ENCODE results near the gene NUP210.
"Not testable (repeated sequence)": the region's sequence is repeated elsewhere in the genome, so short reads cannot be mapped to it uniquely, and the experiment has no call there.

NUP210 gene

DNA sequence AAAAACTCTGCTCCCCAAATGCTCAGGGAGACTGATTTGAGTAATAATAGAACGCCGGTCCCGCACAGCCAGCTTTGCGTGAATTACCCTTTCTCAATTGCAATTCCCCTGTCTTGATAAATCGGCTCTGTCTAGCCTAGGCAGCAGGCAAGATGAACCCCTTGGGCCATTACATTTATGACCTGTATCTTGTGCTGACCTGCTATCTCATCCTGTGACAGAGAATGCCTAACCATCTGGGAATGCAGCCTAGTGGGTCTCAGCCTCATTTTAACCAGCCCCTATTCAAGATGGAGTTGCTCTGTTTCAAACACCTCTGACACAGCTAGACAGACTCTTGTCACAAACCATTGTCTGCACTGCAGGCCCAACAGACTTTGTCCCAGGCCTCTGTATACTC lies 13.8 kb upstream of the NUP210 start:
- TF ChIP-seq CTCF (IDR thresholded peaks at IDR 0.05; ENCODE audit: low read depth, low read length, missing control alignments), result no peak
- Histone ChIP-seq H3K27me3 (replicated peaks) (no peaks in the 10 kb centered on the region), H3K27ac (no peak overlapping the region), H3K36me3 (replicated peaks) (no peaks in the 10 kb centered on the region), H3K4me3 (ENCODE audit: low read depth, low read length) (no peak overlapping the region)
- no peak for DNase-seq
- in situ Hi-C loops (cut with HindIII; ENCODE audit: low pct_ligation_motif_present, low sequenced_read_pairs), result no loop called here

DNA sequence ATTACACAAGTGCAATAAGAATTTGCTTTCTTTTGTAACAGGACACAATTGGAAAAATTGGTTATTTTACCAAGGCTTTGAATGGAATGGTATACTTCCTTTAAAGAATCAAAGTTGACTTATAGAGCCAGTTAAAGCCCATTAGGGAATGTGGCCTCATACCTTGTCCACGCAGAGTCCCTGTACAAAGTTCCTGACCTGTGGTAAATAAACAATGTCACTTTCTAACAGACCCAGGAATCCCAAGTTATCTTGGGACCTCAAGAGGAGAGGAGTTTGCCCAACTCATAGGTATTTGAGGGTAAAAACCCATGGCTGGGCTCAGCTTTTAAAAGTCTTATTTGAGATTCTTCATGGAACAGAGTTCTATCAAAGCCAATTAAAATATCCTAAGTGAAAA lies 12.0 kb upstream of the NUP210 start:
- H3K27ac ChIP-seq, result no peak overlapping the region
- no peak for TF ChIP-seq CTCF (IDR thresholded peaks at IDR 0.05; ENCODE audit: low read depth, low read length, missing control alignments)
- no peak overlapping the region for H3K4me3 ChIP-seq (ENCODE audit: low read depth, low read length)
- H3K36me3 ChIP-seq (replicated peaks), result no peaks in the 10 kb centered on the region
- H3K27me3 ChIP-seq (replicated peaks), result no peaks in the 10 kb centered on the region
- DNase-seq, result no peak
- in situ Hi-C loops (cut with HindIII; ENCODE audit: low pct_ligation_motif_present, low sequenced_read_pairs), result no loop called here

GRCh38 chr3:13430411-13430875 lies 10.3 kb upstream of the NUP210 start:
- H3K36me3 ChIP-seq (replicated peaks); H3K27ac ChIP-seq; H3K4me3 ChIP-seq (ENCODE audit: low read depth, low read length); H3K27me3 ChIP-seq (replicated peaks); DNase-seq; in situ Hi-C loops (cut with HindIII; ENCODE audit: low pct_ligation_motif_present, low sequenced_read_pairs): not testable (repeated sequence)

DNA sequence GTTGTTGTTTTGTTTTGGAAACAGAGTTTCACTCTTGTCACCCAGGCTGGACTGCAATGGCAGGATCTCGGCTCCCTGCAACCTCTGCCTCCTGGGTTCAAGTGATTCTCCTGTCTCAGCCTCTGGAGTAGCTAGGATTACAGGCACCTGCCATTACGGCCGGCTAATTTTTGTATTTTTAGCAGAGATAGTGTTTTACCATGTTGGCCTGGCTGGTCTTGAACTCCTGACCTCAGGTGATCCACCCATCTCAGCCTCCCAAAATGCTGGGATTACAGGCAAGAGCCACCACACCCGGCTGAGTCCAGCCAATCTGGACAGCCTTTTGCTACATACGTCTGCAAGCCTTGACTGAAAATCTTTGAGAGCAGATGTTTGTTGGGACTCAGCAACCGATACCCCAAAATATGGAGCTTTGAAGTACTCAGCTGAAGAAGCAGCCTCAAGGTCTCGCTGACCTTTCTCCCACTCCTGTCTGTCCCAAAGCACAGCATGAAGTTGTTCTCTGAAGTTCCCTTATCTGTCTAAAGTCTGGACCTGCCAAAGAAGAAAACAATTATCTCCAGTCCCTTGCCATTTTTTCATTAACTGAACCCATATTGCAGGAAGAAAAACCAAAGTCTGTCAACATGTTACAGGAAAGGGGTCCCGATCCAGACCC lies 9.6 kb upstream of the NUP210 start:
- H3K27ac ChIP-seq, result no peak overlapping the region
- in situ Hi-C loops (cut with HindIII; ENCODE audit: low pct_ligation_motif_present, low sequenced_read_pairs), result no loop called here
- H3K4me3 ChIP-seq (ENCODE audit: low read depth, low read length), result no peak overlapping the region
- no peaks in the 10 kb centered on the region for H3K36me3 ChIP-seq (replicated peaks)
- no peak for DNase-seq
- no peak for TF ChIP-seq CTCF (IDR thresholded peaks at IDR 0.05; ENCODE audit: low read depth, low read length, missing control alignments)
- H3K27me3 ChIP-seq (replicated peaks), result no peaks in the 10 kb centered on the region

- H3K4me3 ChIP-seq (ENCODE audit: low read depth, low read length); H3K27me3 ChIP-seq (replicated peaks); H3K36me3 ChIP-seq (replicated peaks); in situ Hi-C loops (cut with HindIII; ENCODE audit: low pct_ligation_motif_present, low sequenced_read_pairs); H3K27ac ChIP-seq; DNase-seq: not testable (repeated sequence)
These were observed 8.6 kb upstream of the NUP210 start for GRCh38 chr3:13428678-13429077.

DNA sequence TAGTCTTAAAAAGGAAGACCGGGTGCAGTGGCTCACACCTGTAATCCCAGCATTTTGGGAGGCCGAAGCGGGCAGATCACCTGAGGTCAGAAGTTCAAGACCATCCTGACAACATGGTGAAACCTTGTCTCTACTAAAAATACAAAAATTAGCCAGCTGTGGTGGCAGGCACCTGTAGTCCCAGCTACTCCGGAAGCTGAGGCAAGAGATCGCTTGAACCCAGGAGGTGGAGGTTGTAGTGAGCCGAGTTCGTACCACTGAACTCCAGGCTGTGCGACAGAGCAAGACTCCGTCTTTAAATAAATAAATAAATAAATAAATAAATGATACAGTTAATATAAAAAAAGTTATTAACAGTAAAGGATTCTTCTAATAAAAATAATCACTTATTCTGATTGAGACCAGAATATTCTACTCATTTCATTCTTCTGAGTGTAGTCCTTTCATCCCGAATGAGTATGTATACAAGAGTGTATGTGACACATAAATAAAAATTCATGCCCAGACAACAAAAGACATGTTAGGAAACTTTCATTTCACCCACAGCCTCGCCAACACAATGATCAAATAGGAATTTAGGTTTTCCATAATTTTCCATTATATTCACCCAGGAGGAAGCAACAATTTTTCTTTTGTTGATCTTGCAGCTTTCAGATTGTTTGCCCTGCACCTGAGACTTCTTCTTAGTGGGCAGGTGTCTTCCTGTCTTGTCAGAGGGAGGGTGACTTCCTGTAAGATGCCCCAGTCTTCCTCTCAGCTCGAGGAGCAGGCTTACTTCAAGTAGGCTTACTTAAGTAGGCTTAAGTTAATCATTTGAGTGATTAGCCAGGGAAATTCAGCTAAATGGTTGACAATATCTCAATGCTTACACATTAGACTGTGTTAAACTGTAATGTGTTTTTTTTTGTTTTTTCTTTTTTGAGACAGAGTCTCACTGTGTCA lies 7.8 kb upstream of the NUP210 start:
- H3K36me3 ChIP-seq (replicated peaks), result no peaks in the 10 kb centered on the region
- no peak overlapping the region for H3K27ac ChIP-seq
- no peak for DNase-seq
- H3K27me3 ChIP-seq (replicated peaks), result no peaks in the 10 kb centered on the region
- in situ Hi-C loops (cut with HindIII; ENCODE audit: low pct_ligation_motif_present, low sequenced_read_pairs), result no loop called here
- H3K4me3 ChIP-seq (ENCODE audit: low read depth, low read length), result no peak overlapping the region
- no peak for TF ChIP-seq CTCF (IDR thresholded peaks at IDR 0.05; ENCODE audit: low read depth, low read length, missing control alignments)

Data from brain microvascular endothelial cell (primary cell).